Cardiac muscle cell (in vitro differentiated cells and primary cell): ENCODE results near the gene TRIM75. TPM values are rescaled to one million over a fixed set of nuclear protein-coding genes. Genes with fewer than 3 reads are reported as not detected.
"Not testable (repeated sequence)": the region's sequence is repeated elsewhere in the genome, so short reads cannot be mapped to it uniquely, and the experiment has no call there.

ENCODE experiments used
- DNase-seq, 2 donors: peaks; one replicate each; pipeline versions ENCODE4 v3.0.0 to v3.0.0-alpha.2; 2010 to 2017; ENCODE audit warnings: low read depth in 1 of 2, low spot score in 1 of 2
- H3K27ac ChIP-seq: fragments of 200-600 bp; sonication (generic); 2 replicates; pipeline ENCODE4 v1.5.1; 2016
- H3K27me3 ChIP-seq: fragments of 200-600 bp; sonication (generic); 2 replicates; pipeline ENCODE4 v1.6.0; 2016; ENCODE audit warnings: control low read depth
- H3K36me3 ChIP-seq: fragments of 200-600 bp; sonication (generic); 2 replicates; pipeline ENCODE4 v1.5.1; 2016; ENCODE audit warnings: control low read depth
- H3K4me1 ChIP-seq: fragments of 200-600 bp; sonication (generic); 2 replicates; pipeline ENCODE4 v1.8.1; 2017; ENCODE audit warnings: low read depth, mild to moderate bottlenecking, mixed run types
- H3K4me3 ChIP-seq: fragments of 200-600 bp; sonication (generic); 2 replicates; pipeline ENCODE4 v1.5.1; 2016; ENCODE audit warnings: mild to moderate bottlenecking
- H3K9me3 ChIP-seq: fragments of 200-600 bp; sonication (generic); 2 replicates; pipeline ENCODE4 v1.5.1; 2017; ENCODE audit warnings: low read depth, mild to moderate bottlenecking, control low read depth
- polyA plus RNA-seq: library from polyadenylated mRNA; unstranded; fragments of >200 nt; fragmentation: Nextera tagmentation; extraction: Ambion mirVana; gene quantifications from 2 replicates; pipeline ENCODE4 v1.2.1, GENCODE V29; 2016
- total RNA-seq: library from RNA; depleted of rRNA; stranded (reverse); fragments of >200 nt; gene quantifications from 2 replicates; pipeline ENCODE4 v1.2.3, GENCODE V29; 2016
- TF ChIP-seq, protein P1 (sequence below): IDR thresholded peaks from 2 replicates; pipeline ENCODE4 v1.5.1; 2012; ENCODE audit warnings: low read depth, mild to moderate bottlenecking, low read length

The TRIM75 gene
- total and polyA plus RNA-seq, 2 experiments from 2014 or later = not detected

- TF ChIP-seq, protein P1, sequence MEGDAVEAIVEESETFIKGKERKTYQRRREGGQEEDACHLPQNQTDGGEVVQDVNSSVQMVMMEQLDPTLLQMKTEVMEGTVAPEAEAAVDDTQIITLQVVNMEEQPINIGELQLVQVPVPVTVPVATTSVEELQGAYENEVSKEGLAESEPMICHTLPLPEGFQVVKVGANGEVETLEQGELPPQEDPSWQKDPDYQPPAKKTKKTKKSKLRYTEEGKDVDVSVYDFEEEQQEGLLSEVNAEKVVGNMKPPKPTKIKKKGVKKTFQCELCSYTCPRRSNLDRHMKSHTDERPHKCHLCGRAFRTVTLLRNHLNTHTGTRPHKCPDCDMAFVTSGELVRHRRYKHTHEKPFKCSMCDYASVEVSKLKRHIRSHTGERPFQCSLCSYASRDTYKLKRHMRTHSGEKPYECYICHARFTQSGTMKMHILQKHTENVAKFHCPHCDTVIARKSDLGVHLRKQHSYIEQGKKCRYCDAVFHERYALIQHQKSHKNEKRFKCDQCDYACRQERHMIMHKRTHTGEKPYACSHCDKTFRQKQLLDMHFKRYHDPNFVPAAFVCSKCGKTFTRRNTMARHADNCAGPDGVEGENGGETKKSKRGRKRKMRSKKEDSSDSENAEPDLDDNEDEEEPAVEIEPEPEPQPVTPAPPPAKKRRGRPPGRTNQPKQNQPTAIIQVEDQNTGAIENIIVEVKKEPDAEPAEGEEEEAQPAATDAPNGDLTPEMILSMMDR = no peak
- Histone ChIP-seq H3K4me3 (no peak overlapping the region), H3K4me1 (no peaks in the 10 kb centered on the region), H3K36me3 (no peaks in the 10 kb centered on the region), H3K27me3 (no peaks in the 10 kb centered on the region), H3K9me3 (no peaks in the 10 kb centered on the region), H3K27ac (no peak overlapping the region)
- no peak for DNase-seq
Measured at GRCh38 chr4:165058666-165059065, 5.0 kb downstream of the TRIM75 start.

- H3K27ac ChIP-seq = no peak overlapping the region
- H3K36me3 ChIP-seq = no peaks in the 10 kb centered on the region
- TF ChIP-seq, protein P1 = no peak
- DNase-seq = no peak
- H3K9me3 ChIP-seq = no peaks in the 10 kb centered on the region
- H3K4me3 ChIP-seq = no peak overlapping the region
- no peaks in the 10 kb centered on the region for H3K4me1 ChIP-seq
- no peaks in the 10 kb centered on the region for H3K27me3 ChIP-seq
Measured at GRCh38 chr4:165059386-165059785, 5.7 kb downstream of the TRIM75 start.

DNA sequence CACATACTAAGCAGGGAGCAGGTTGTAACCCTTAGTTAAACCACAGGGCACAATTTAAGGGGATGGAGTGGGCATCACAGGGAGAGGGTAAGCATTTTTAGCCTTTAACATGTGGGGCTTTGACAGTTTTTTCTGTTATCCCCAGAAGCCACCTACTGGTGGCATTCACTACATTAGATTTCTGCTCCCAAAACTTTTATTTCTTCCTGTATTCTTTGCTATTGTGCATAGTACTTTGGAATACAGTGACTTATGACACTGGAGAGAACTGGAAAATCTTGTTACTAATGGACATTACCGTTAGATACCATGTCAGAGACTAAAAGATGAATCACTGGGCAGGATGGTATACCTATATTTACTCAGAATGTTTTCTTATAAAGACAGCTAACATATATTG is 7.3 kb downstream of the TRIM75 start:
- Histone ChIP-seq H3K36me3 (no peaks in the 10 kb centered on the region), H3K4me3 (no peak overlapping the region), H3K27ac (no peak overlapping the region), H3K4me1 (no peaks in the 10 kb centered on the region), H3K27me3 (no peaks in the 10 kb centered on the region), H3K9me3 (no peaks in the 10 kb centered on the region)
- no peak for DNase-seq
- TF ChIP-seq, protein P1 = no peak

DNA sequence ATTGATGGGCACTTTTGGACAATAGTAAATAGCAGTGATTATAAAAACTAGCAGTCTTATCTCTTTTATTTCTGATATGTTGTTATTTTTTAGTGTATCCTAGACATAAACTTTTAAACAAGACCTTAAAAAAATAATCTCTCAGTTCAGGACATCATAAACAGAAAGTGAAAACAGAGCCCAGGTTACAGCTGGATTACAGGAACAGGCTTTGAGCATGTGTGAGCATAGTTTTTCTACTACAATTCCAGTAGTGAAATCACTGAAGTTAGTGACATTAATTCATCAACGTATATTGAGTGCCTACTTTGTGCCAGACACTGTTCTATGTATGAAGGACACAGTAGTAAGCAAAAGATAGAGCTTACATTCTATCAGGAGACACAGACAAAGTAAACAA is 16.9 kb downstream of the TRIM75 start:
- no peak overlapping the region for H3K4me3 ChIP-seq
- TF ChIP-seq, protein P1 = no peak
- peaks cover 15% of the 10 kb centered on the region for H3K4me1 ChIP-seq
- H3K36me3 ChIP-seq = no peaks in the 10 kb centered on the region
- DNase-seq = no peak
- H3K9me3 ChIP-seq = no peaks in the 10 kb centered on the region
- H3K27me3 ChIP-seq = no peaks in the 10 kb centered on the region
- no peak overlapping the region for H3K27ac ChIP-seq

DNA sequence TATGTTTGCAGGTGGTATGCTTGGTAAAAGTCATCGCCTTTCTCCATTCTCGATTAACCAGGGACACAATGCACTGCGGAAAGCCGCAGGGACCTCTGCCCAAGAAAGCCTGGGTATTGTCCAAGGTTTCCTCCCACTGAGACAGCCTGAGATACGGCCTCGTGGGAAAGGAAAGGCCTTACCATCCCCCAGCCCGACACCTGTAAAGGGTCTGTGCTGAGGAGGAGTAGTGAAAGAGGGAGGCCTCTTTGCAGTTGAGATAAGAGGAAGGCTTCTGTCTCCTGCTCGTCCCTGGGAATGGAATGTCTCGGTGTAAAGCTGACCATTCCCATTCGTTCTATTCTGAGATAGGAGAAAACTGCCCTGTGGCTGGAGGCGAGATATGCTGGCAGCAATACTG is 19.7 kb downstream of the TRIM75 start:
- Histone ChIP-seq H3K4me1 (peaks cover 15% of the 10 kb centered on the region), H3K27ac (peak overlapping the region; percentile 91)
- DNase-seq = peak in 1 of 2 donors; percentile 57
- H3K27me3 ChIP-seq, H3K36me3 ChIP-seq, H3K4me3 ChIP-seq, H3K9me3 ChIP-seq: not testable (repeated sequence)

DNA sequence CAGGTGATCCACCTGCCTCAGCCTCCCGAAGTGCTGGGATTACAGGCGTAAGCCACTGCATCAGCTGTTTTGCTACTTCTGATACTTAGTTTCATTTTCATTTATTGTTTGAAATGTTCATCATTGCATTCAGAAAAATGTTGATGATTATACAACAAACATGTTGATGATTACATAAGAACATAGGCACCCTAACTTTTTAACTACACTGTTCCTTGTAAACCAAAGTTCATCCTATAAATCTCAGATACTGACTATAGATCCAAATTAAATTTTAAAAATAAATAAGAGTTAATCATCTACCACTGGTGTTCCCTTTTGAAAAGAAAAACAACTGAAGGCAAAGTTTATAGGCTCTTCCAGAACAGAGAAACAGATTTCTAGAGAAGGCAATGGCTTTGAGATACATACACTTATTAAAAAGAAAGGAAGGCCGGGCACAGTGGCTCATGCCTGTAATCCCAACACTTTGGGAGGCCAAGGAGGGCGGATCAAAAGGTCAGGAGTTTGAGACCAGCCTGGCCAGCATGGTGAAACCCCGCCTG is 23.4 kb downstream of the TRIM75 start:
- H3K27me3 ChIP-seq = no peaks in the 10 kb centered on the region
- H3K4me3 ChIP-seq = no peak overlapping the region
- H3K4me1 ChIP-seq = peaks cover 23% of the 10 kb centered on the region
- H3K9me3 ChIP-seq = no peaks in the 10 kb centered on the region
- peak overlapping the region; percentile 82 for H3K27ac ChIP-seq
- no peak for DNase-seq
- TF ChIP-seq, protein P1 = no peak
- no peaks in the 10 kb centered on the region for H3K36me3 ChIP-seq
